HL-60 (cell line): ENCODE data around the gene ZNF57.

ENCODE experiments used
- GABPA ChIP-seq: IDR thresholded peaks from 2 replicates; pipeline ENCODE4 v1.6.1; 2012; ENCODE audit warnings: low read depth
- POLR2AphosphoS5 ChIP-seq: IDR thresholded peaks from 2 replicates; pipeline ENCODE4 v1.6.1; 2012; ENCODE audit warnings: low read depth
- SPI1 ChIP-seq: IDR thresholded peaks from 2 replicates; pipeline ENCODE4 v1.6.1; 2012; ENCODE audit warnings: low read depth, mild to moderate bottlenecking, borderline replicate concordance
- TF ChIP-seq, protein P1 (sequence below): IDR thresholded peaks from one replicate; pipeline ENCODE4 v1.5.1; 2011; ENCODE audit warnings: low read length, control low read depth, inconsistent platforms; ENCODE audit not compliant: insufficient read depth
- TF ChIP-seq, protein P2 (sequence below): IDR thresholded peaks from 2 replicates; pipeline ENCODE4 v1.6.1; 2012; ENCODE audit warnings: low read depth; ENCODE audit not compliant: insufficient replicate concordance

DNA sequence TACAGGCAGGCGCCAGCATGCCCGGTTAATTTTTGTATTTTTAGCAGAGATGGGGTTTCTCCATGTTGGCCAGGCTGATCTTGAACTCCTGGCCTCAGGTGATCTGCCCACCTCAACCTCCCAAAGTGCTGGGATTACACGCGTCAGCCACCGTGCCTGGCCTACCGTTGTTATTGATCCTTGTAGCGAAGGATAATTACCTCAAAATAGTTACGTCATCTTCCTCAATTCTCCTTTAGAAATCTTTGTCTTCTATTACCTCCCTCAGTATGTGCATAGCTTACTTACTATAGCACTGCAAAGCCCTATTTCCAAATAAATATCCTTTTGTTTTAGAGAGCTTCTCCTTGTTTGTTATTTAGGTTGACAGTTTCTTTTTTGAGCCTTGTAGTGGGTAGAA, 67.2 kb downstream of the ZNF57 start:
- TF ChIP-seq, protein P1, sequence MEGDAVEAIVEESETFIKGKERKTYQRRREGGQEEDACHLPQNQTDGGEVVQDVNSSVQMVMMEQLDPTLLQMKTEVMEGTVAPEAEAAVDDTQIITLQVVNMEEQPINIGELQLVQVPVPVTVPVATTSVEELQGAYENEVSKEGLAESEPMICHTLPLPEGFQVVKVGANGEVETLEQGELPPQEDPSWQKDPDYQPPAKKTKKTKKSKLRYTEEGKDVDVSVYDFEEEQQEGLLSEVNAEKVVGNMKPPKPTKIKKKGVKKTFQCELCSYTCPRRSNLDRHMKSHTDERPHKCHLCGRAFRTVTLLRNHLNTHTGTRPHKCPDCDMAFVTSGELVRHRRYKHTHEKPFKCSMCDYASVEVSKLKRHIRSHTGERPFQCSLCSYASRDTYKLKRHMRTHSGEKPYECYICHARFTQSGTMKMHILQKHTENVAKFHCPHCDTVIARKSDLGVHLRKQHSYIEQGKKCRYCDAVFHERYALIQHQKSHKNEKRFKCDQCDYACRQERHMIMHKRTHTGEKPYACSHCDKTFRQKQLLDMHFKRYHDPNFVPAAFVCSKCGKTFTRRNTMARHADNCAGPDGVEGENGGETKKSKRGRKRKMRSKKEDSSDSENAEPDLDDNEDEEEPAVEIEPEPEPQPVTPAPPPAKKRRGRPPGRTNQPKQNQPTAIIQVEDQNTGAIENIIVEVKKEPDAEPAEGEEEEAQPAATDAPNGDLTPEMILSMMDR, result no peak
- TF ChIP-seq GABPA, result no peak
- no peak for TF ChIP-seq POLR2AphosphoS5
- TF ChIP-seq, protein P2, sequence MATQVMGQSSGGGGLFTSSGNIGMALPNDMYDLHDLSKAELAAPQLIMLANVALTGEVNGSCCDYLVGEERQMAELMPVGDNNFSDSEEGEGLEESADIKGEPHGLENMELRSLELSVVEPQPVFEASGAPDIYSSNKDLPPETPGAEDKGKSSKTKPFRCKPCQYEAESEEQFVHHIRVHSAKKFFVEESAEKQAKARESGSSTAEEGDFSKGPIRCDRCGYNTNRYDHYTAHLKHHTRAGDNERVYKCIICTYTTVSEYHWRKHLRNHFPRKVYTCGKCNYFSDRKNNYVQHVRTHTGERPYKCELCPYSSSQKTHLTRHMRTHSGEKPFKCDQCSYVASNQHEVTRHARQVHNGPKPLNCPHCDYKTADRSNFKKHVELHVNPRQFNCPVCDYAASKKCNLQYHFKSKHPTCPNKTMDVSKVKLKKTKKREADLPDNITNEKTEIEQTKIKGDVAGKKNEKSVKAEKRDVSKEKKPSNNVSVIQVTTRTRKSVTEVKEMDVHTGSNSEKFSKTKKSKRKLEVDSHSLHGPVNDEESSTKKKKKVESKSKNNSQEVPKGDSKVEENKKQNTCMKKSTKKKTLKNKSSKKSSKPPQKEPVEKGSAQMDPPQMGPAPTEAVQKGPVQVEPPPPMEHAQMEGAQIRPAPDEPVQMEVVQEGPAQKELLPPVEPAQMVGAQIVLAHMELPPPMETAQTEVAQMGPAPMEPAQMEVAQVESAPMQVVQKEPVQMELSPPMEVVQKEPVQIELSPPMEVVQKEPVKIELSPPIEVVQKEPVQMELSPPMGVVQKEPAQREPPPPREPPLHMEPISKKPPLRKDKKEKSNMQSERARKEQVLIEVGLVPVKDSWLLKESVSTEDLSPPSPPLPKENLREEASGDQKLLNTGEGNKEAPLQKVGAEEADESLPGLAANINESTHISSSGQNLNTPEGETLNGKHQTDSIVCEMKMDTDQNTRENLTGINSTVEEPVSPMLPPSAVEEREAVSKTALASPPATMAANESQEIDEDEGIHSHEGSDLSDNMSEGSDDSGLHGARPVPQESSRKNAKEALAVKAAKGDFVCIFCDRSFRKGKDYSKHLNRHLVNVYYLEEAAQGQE, result no peak
- no peak for TF ChIP-seq SPI1
